Suprapubic skin (tissue), 4 donors: ENCODE measurements around the gene OPTN.

Source experiments
- EP300 ChIP-seq: sonication (generic); formaldehyde crosslinking; IDR thresholded peaks from one replicate; pipeline ENCODE4 v1.6.1; 2017; ENCODE audit warnings: antibody characterized with exemption
- POLR2A ChIP-seq, 2 donors: fragments of 450-650 bp; IDR thresholded peaks; one replicate each; pipeline ENCODE4 v1.6.1; 2017; ENCODE audit warnings: antibody characterized with exemption in 2 of 2, mild to moderate bottlenecking in 2 of 2, moderate library complexity in 2 of 2
- POLR2AphosphoS5 ChIP-seq, 3 donors: sonication (generic); formaldehyde crosslinking; IDR thresholded peaks; one replicate each; pipeline ENCODE4 v1.6.1; 2017; ENCODE audit warnings: antibody characterized with exemption in 3 of 3
- TF ChIP-seq, protein P1 (sequence below), 2 donors: fragments of 200-600 bp in 1 of 2; fragments of 450-650 bp in 1 of 2; sonication (generic) in 1 of 2; IDR thresholded peaks; one replicate each; pipeline ENCODE4 v1.5.1; 2016 to 2019; ENCODE audit warnings: antibody characterized with exemption in 2 of 2, mild to moderate bottlenecking in 1 of 2, moderate library complexity in 1 of 2

DNA sequence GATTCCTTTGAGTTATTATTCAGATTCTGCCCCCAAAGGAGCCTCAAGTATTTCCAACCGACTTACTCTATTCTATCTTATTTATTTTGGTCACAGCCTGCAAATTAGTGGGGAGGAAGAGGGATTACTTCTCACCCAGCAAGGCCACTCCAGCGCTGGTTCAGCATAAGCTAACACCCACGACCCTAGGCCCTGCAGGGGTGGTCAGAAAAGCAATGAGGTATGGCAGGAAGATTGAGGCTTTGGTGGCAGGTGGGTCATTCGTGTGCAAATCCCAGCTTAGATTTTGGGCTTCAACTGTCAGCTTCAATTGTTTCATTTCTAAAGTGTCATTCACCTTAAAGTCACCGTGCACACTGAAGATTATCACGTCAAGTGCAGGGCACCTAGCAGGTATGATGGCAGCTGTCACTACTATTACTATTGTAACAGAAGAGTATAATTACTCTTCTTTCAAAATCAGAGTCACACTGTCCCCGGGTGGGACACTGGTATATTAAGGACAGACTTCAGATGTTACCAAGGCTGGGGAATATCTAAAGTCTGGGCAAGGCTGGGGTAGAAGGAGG, 48.8 kb upstream of the OPTN start:
- TF ChIP-seq, protein P1, sequence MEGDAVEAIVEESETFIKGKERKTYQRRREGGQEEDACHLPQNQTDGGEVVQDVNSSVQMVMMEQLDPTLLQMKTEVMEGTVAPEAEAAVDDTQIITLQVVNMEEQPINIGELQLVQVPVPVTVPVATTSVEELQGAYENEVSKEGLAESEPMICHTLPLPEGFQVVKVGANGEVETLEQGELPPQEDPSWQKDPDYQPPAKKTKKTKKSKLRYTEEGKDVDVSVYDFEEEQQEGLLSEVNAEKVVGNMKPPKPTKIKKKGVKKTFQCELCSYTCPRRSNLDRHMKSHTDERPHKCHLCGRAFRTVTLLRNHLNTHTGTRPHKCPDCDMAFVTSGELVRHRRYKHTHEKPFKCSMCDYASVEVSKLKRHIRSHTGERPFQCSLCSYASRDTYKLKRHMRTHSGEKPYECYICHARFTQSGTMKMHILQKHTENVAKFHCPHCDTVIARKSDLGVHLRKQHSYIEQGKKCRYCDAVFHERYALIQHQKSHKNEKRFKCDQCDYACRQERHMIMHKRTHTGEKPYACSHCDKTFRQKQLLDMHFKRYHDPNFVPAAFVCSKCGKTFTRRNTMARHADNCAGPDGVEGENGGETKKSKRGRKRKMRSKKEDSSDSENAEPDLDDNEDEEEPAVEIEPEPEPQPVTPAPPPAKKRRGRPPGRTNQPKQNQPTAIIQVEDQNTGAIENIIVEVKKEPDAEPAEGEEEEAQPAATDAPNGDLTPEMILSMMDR (IDR thresholded peaks at IDR 0.05), result no peak
- TF ChIP-seq POLR2A (IDR thresholded peaks at IDR 0.05), result no peak
- no peak for TF ChIP-seq POLR2AphosphoS5 (IDR thresholded peaks at IDR 0.05)
- no peak for TF ChIP-seq EP300
